Hepatocyte (in vitro differentiated cells): ENCODE results near the gene ASB2. TPM values are rescaled to one million over a fixed set of nuclear protein-coding genes. Genes with fewer than 3 reads are reported as not detected.
A peak's percentile ranks its signal among the peaks of the same experiment; 100 is the strongest.

Experiments
- DNase-seq: peaks from one replicate; pipeline ENCODE4 v3.0.0-alpha.2; 2016; ENCODE audit warnings: low spot score
- H2AFZ ChIP-seq: fragments of 200-600 bp; sonication (generic); 2 replicates; pipeline ENCODE4 v1.6.0; 2016; ENCODE audit warnings: antibody characterized with exemption, mild to moderate bottlenecking
- H3K27ac ChIP-seq: fragments of 200-600 bp; sonication (generic); 2 replicates; pipeline ENCODE4 v1.5.1; 2016; ENCODE audit warnings: mild to moderate bottlenecking
- H3K27me3 ChIP-seq: fragments of 200-600 bp; sonication (generic); 2 replicates; pipeline ENCODE4 v1.6.1; 2016
- H3K36me3 ChIP-seq: fragments of 200-600 bp; sonication (generic); replicated peaks from 2 replicates; pipeline ENCODE4 v1.5.1; 2016; ENCODE audit warnings: low read depth; ENCODE audit not compliant: insufficient read depth
- H3K4me1 ChIP-seq: fragments of 200-600 bp; sonication (generic); 2 replicates; pipeline ENCODE4 v1.5.1; 2016; ENCODE audit warnings: mild to moderate bottlenecking, moderate library complexity; ENCODE audit not compliant: insufficient read depth
- H3K4me2 ChIP-seq: fragments of 200-600 bp; sonication (generic); 2 replicates; pipeline ENCODE4 v1.6.0; 2016
- H3K4me3 ChIP-seq: fragments of 200-600 bp; sonication (generic); 2 replicates; pipeline ENCODE4 v1.5.1; 2016; ENCODE audit warnings: mild to moderate bottlenecking
- H3K79me2 ChIP-seq: fragments of 200-600 bp; sonication (generic); 2 replicates; pipeline ENCODE4 v1.6.0; 2017; ENCODE audit warnings: mild to moderate bottlenecking
- H3K9me2 ChIP-seq: fragments of 200-600 bp; sonication (generic); replicated peaks from 2 replicates; pipeline ENCODE4 v1.6.0; 2017; ENCODE audit warnings: mild to moderate bottlenecking; ENCODE audit not compliant: insufficient read depth
- H3K9me3 ChIP-seq: fragments of 200-600 bp; sonication (generic); 2 replicates; pipeline ENCODE4 v1.5.1; 2016; ENCODE audit warnings: low read depth, mild to moderate bottlenecking
- H4K20me1 ChIP-seq: fragments of 200-600 bp; sonication (generic); 2 replicates; pipeline ENCODE4 v1.6.0; 2016; ENCODE audit warnings: mild to moderate bottlenecking; ENCODE audit not compliant: insufficient read depth, poor library complexity, severe bottlenecking
- CTCF ChIP-seq: fragments of 200-600 bp; sonication (generic); IDR thresholded peaks from 2 replicates; pipeline ENCODE4 v1.5.1; 2016; ENCODE audit warnings: antibody characterized with exemption, mild to moderate bottlenecking; ENCODE audit not compliant: poor library complexity
- EZH2 ChIP-seq: fragments of 200-600 bp; sonication (generic); IDR thresholded peaks from 2 replicates; pipeline ENCODE4 v1.6.1; 2016; ENCODE audit warnings: antibody characterized with exemption, mild to moderate bottlenecking, borderline replicate concordance
- EZH2phosphoT487 ChIP-seq: fragments of 200-600 bp; sonication (generic); IDR thresholded peaks from one replicate; pipeline ENCODE4 v1.6.1; 2018; ENCODE audit warnings: antibody characterized with exemption, mild to moderate bottlenecking, low read depth, moderate library complexity; ENCODE audit not compliant: unreplicated experiment, severe bottlenecking
- whole genome bisulfite sequencing: methylation state at CpG from one replicate; pipeline ENCODE4 v1.1.6; 2016; ENCODE audit warnings: low lambda C conversion rate; ENCODE audit errors: missing lambda C conversion rate; 5-methylcytosine and 5-hydroxymethylcytosine counted together
- polyA plus RNA-seq: library from polyadenylated mRNA; unstranded; fragments of >200 nt; fragmentation: Nextera tagmentation; extraction: Ambion mirVana; gene quantifications from 2 replicates; pipeline ENCODE4 v1.2.1, GENCODE V29; 2016
- total RNA-seq: library from RNA; depleted of rRNA; stranded (reverse); fragments of >200 nt; gene quantifications from 2 replicates; pipeline ENCODE4 v1.2.3, GENCODE V29; 2014

The ASB2 gene
- total and polyA plus RNA-seq, 2 experiments from 2014 or later = 0.27 to 0.53 TPM

DNA sequence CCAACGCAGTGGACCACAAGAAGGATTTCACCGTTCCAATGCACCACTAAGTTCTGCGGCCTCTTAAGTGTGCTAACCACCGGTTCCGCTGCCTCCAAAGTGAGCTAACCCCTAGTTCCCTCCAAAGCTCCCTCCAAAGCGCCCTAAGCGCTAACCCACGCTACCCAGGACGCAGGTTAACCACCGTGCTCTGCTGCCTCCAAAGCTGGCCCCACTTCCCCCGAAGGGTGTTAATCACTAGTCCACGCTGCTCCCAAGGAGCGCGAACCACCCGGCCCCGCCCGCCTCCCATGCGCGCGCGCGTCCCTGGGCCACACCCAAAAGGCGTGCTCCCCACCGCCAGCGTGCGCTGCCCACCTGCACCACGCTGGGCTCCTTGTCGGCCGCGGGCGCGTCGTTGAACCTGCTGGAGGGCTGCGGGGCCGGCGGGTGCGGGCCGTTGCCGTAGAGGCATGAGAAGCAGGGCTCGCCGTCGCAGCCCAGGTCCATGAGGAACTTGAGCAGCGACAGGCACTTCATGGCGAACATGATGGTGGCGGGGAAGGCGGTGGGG, 37.5 kb downstream of the ASB2 start:
- no peaks in the 10 kb centered on the region for H3K79me2 ChIP-seq
- H3K4me3 ChIP-seq = no peak overlapping the region
- H3K4me2 ChIP-seq = peak overlapping the region; percentile 86
- H4K20me1 ChIP-seq = no peaks in the 10 kb centered on the region
- H3K9me3 ChIP-seq = no peaks in the 10 kb centered on the region
- H3K27ac ChIP-seq = no peak overlapping the region
- peaks cover 19% of the 10 kb centered on the region for H3K27me3 ChIP-seq
- H3K36me3 ChIP-seq = no peaks in the 10 kb centered on the region
- no peak for DNase-seq
- H2AFZ ChIP-seq = peak overlapping the region; percentile 28
- no peaks in the 10 kb centered on the region for H3K9me2 ChIP-seq
- no peaks in the 10 kb centered on the region for H3K4me1 ChIP-seq
- TF ChIP-seq EZH2phosphoT487 = no peak
- no peak for TF ChIP-seq CTCF
- TF ChIP-seq EZH2 = no peak
- 58% methylated on average over 46 of the region's 46 CpGs for WGBS

GRCh38 chr14:93937519-93937918, 38.9 kb downstream of the ASB2 start:
- Histone ChIP-seq H4K20me1 (no peaks in the 10 kb centered on the region), H3K36me3 (no peaks in the 10 kb centered on the region), H3K9me3 (no peaks in the 10 kb centered on the region), H3K79me2 (no peaks in the 10 kb centered on the region), H2AFZ (no peak overlapping the region), H3K27ac (no peak overlapping the region), H3K9me2 (no peaks in the 10 kb centered on the region), H3K4me2 (no peak overlapping the region), H3K27me3 (peaks cover 19% of the 10 kb centered on the region), H3K4me3 (no peak overlapping the region), H3K4me1 (no peaks in the 10 kb centered on the region)
- no peak for DNase-seq
- TF ChIP-seq EZH2phosphoT487 (no peak), CTCF (no peak), EZH2 (no peak)
- WGBS = 86% methylated on average over 13 of the region's 13 CpGs

GRCh38 chr14:93936926-93937325, 39.4 kb downstream of the ASB2 start:
- H3K27ac ChIP-seq = no peak overlapping the region
- H3K9me3 ChIP-seq = no peaks in the 10 kb centered on the region
- no peaks in the 10 kb centered on the region for H4K20me1 ChIP-seq
- no peak for DNase-seq
- no peak for TF ChIP-seq EZH2phosphoT487
- TF ChIP-seq EZH2 = no peak
- no peak for TF ChIP-seq CTCF
- peaks cover 19% of the 10 kb centered on the region for H3K27me3 ChIP-seq
- no peaks in the 10 kb centered on the region for H3K36me3 ChIP-seq
- H2AFZ ChIP-seq = no peak overlapping the region
- no peak overlapping the region for H3K4me2 ChIP-seq
- no peaks in the 10 kb centered on the region for H3K79me2 ChIP-seq
- no peak overlapping the region for H3K4me3 ChIP-seq
- no peaks in the 10 kb centered on the region for H3K9me2 ChIP-seq
- WGBS = 95% methylated on average over 6 of the region's 6 CpGs
- H3K4me1 ChIP-seq = no peaks in the 10 kb centered on the region

DNA sequence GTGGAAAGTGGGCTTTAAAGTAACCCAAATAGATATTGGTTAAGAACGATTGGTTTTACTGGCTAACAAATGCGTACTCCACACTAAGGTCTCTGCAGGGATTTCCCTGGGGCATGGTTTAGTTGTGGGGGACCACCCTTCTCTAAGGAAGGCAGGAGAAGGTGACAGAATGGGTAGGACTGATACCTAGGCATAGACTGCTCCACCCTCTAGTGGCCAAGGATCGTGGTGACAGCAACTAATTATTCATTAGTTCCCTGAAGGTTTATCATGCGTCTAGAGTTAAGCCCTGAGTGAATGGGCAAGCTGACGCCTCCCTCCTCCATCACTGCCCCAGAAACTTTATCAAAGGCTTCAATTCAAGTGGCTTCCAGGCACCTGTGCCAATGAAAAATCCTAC, 40.1 kb downstream of the ASB2 start:
- H3K27me3 ChIP-seq = peaks cover 19% of the 10 kb centered on the region
- WGBS = 23% methylated on average over 5 of the region's 5 CpGs
- H2AFZ ChIP-seq = no peak overlapping the region
- DNase-seq = peak; percentile 62
- no peaks in the 10 kb centered on the region for H3K4me1 ChIP-seq
- no peaks in the 10 kb centered on the region for H4K20me1 ChIP-seq
- H3K9me3 ChIP-seq = no peaks in the 10 kb centered on the region
- no peak overlapping the region for H3K4me3 ChIP-seq
- H3K27ac ChIP-seq = no peak overlapping the region
- H3K36me3 ChIP-seq = no peaks in the 10 kb centered on the region
- no peak overlapping the region for H3K4me2 ChIP-seq
- peak; percentile 56 for TF ChIP-seq CTCF
- TF ChIP-seq EZH2 = no peak
- no peaks in the 10 kb centered on the region for H3K79me2 ChIP-seq
- no peaks in the 10 kb centered on the region for H3K9me2 ChIP-seq
